ENCODE measurements around the gene KIF26B.

DNA sequence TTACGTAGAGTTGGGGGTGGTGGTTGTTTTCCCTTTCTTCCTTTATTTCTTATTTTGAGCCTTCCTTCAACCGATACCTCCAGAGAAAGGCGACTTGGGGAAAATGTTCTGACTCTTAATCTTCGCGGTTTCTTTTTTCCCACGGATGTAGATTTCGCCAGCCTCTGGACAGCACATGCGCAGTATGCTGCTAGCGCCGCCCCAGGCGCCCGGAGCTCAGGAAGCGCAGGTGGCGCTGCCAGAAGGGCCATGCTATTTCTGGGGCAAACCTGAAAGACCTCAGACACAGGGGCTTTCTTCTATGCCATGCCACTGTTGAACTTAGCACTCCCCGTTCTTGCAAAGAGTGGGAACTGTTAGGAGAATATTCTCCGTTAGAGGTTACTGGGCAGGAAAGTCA is 392.1 kb downstream of the KIF26B start:
- TF ChIP-seq, protein P1, sequence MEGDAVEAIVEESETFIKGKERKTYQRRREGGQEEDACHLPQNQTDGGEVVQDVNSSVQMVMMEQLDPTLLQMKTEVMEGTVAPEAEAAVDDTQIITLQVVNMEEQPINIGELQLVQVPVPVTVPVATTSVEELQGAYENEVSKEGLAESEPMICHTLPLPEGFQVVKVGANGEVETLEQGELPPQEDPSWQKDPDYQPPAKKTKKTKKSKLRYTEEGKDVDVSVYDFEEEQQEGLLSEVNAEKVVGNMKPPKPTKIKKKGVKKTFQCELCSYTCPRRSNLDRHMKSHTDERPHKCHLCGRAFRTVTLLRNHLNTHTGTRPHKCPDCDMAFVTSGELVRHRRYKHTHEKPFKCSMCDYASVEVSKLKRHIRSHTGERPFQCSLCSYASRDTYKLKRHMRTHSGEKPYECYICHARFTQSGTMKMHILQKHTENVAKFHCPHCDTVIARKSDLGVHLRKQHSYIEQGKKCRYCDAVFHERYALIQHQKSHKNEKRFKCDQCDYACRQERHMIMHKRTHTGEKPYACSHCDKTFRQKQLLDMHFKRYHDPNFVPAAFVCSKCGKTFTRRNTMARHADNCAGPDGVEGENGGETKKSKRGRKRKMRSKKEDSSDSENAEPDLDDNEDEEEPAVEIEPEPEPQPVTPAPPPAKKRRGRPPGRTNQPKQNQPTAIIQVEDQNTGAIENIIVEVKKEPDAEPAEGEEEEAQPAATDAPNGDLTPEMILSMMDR (IDR thresholded peaks at IDR 0.05; ENCODE audit: insufficient read depth, low read length, poor library complexity, severe bottlenecking), result no peak
- no peak for TF ChIP-seq EZH2phosphoT487 (conservative IDR thresholded peaks at IDR 0.05; ENCODE audit: low read length)

All from SU-DHL-6 (cell line).